Measurements from ENCODE around the gene WBP1. TPM values are rescaled to one million over a fixed set of nuclear protein-coding genes. Genes with fewer than 3 reads are reported as not detected.

WBP1 gene
- total RNA-seq, 1 donor from 2014 or later = 31.1 TPM

- Histone ChIP-seq H3K27me3 (ENCODE audit: control insufficient read depth, insufficient read depth, low read length) (no peaks in the 10 kb centered on the region), H3K36me3 (ENCODE audit: control insufficient read depth, insufficient read depth, low read length) (no peaks in the 10 kb centered on the region), H3K4me3 (ENCODE audit: low read depth, low read length) (no peak overlapping the region)
- DNase-seq (ENCODE audit: low read depth) (no peak), FAIRE-seq (no peak)
- no peak for TF ChIP-seq CTCF (IDR thresholded peaks at IDR 0.05; ENCODE audit: insufficient read depth, low read length, severe bottlenecking)
Observed at GRCh38 chr2:74447230-74447999, 10.8 kb upstream of the WBP1 start.

DNA sequence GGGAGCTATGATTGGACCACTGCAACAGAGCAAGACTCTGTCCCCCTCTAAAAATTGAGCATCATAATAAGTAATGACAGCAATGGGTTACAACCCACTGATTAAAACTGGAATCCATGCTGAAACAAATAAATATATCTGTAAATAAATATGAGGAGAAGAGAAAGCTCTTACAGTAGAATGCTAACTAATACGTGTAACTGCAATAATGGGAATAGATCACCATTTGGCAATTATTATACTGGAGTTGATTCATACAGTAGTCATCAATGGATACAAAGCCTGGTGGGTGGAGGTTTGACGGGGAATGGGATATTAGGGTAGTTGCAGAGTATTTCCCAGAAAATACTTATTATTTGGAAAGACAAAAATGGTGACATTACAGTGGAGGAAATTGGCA, 9.5 kb upstream of the WBP1 start:
- FAIRE-seq = no peak
- Histone ChIP-seq H3K36me3 (ENCODE audit: control insufficient read depth, insufficient read depth, low read length) (no peaks in the 10 kb centered on the region), H3K27me3 (ENCODE audit: control insufficient read depth, insufficient read depth, low read length) (no peaks in the 10 kb centered on the region), H3K4me3 (ENCODE audit: low read depth, low read length) (no peak overlapping the region)
- TF ChIP-seq CTCF (IDR thresholded peaks at IDR 0.05; ENCODE audit: insufficient read depth, low read length, severe bottlenecking) = no peak
- DNase-seq (ENCODE audit: low read depth) = peak; percentile 64

DNA sequence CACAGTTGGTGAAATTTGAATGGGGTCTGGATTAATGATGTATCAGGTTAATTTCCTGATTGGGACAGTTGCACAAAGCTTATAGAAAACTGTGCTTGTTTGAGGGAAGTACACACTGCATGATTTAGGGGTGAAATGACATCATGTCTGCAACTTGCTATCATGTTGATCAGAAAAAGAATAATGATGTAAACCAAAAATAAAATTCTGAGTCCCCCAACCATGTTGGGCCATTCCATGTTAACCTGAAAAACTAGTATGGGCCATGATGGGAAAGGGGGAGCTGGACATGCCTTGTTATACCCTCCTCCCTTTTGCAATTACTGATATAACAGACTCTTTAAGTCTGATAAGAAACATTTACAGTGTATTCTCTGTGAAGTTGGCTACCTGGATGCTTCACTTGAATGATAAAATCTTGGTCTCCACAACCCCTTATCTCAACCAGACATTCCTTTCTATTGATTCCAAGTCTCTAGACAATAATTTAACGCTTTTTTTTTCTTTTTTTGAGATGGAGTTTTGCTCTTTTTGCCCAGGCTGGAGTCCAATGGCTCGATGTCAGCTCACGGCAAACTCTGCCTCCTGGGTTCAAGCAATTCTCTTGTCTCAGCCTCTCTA, 7.6 kb upstream of the WBP1 start:
- Histone ChIP-seq H3K4me3 (ENCODE audit: low read depth, low read length) (no peak overlapping the region), H3K36me3 (ENCODE audit: control insufficient read depth, insufficient read depth, low read length) (no peaks in the 10 kb centered on the region), H3K27me3 (ENCODE audit: control insufficient read depth, insufficient read depth, low read length) (no peaks in the 10 kb centered on the region)
- FAIRE-seq (no peak), DNase-seq (ENCODE audit: low read depth) (no peak)
- no peak for TF ChIP-seq CTCF (IDR thresholded peaks at IDR 0.05; ENCODE audit: insufficient read depth, low read length, severe bottlenecking)

GRCh38 chr2:74454654-74455511, 3.4 kb upstream of the WBP1 start, which contains the start of gene INO80B:
TSS of gene INO80B (plus strand) at chr2:74455087. CDS start at chr2:74455117, 30 bp downstream.
- peak within 1 kb of the TSS; percentile 64 for H3K4me3 ChIP-seq (ENCODE audit: low read depth, low read length)
- no peaks in the 10 kb centered on the region for H3K27me3 ChIP-seq (ENCODE audit: control insufficient read depth, insufficient read depth, low read length)
- DNase-seq (ENCODE audit: low read depth) (peak; percentile 96), FAIRE-seq (peak; percentile 66)
- no peaks in the 10 kb centered on the region for H3K36me3 ChIP-seq (ENCODE audit: control insufficient read depth, insufficient read depth, low read length)
- no peak for TF ChIP-seq CTCF (IDR thresholded peaks at IDR 0.05; ENCODE audit: insufficient read depth, low read length, severe bottlenecking)

DNA sequence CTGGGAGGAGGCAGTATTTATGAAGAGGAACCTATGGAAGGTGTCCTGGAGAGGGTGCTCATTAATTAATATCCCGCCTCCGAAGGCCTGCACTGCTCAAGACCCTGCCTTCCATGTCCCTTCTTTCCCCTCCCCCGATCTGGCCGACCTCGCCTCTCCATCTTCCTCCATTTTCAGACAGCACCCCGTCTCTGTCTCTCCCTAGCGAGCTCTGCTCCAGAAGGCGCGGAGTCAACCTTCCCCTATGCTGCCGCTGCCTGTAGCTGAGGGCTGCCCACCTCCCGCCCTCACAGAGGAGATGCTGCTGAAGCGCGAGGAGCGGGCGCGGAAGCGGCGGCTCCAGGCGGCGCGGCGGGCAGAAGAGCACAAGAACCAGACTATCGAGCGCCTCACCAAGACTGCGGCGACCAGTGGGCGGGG, 1.1 kb upstream of the WBP1 start:
- H3K4me3 ChIP-seq (ENCODE audit: low read depth, low read length) = peak overlapping the region; percentile 65
- peak; percentile 22 for DNase-seq (ENCODE audit: low read depth)
- TF ChIP-seq CTCF (IDR thresholded peaks at IDR 0.05; ENCODE audit: insufficient read depth, low read length, severe bottlenecking) = no peak
- H3K36me3 ChIP-seq (ENCODE audit: control insufficient read depth, insufficient read depth, low read length) = peaks cover 3% of the 10 kb centered on the region
- H3K27me3 ChIP-seq (ENCODE audit: control insufficient read depth, insufficient read depth, low read length) = no peaks in the 10 kb centered on the region
- no peak for FAIRE-seq
